HFFc6 (cell line): ENCODE measurements around the gene ATP6V1A. TPM values are rescaled to one million over a fixed set of nuclear protein-coding genes. Genes with fewer than 3 reads are reported as not detected.

Experiments used
- DNase-seq: peaks from one replicate; pipeline ENCODE4 v3.0.0-alpha.2; 2018
- H3K27ac Mint-ChIP-seq: 2 replicates; pipeline ENCODE4 v1.8.0; 2020; ENCODE audit warnings: mild to moderate bottlenecking, mixed read lengths
- H3K27me3 Mint-ChIP-seq: 2 replicates; pipeline ENCODE4 v1.8.0; 2021; ENCODE audit warnings: mild to moderate bottlenecking, moderate library complexity, mixed read lengths; ENCODE audit not compliant: insufficient read depth
- H3K36me3 Mint-ChIP-seq: 2 replicates; pipeline ENCODE4 v1.8.0; 2021; ENCODE audit warnings: low read depth, mixed read lengths
- H3K4me1 Mint-ChIP-seq: 2 replicates; pipeline ENCODE4 v1.8.0; 2020; ENCODE audit warnings: low read depth, mixed read lengths
- H3K4me3 Mint-ChIP-seq: 2 replicates; pipeline ENCODE4 v1.8.0; 2020; ENCODE audit warnings: mild to moderate bottlenecking, moderate library complexity, mixed read lengths
- H3K9me3 Mint-ChIP-seq: 2 replicates; pipeline ENCODE4 v1.8.0; 2020; ENCODE audit warnings: mild to moderate bottlenecking, mixed read lengths
- CTCF ChIP-seq: fragments of 200-600 bp; sonication (generic); IDR thresholded peaks from 2 replicates; pipeline ENCODE4 v1.5.0; 2021; ENCODE audit warnings: antibody characterized with exemption, mild to moderate bottlenecking
- total RNA-seq, 6 experiments: library from RNA; stranded (reverse); fragmentation: NEBNext Ultra II Directional; extraction: Animal tissue kit (Norgen Biotek cat#: 25700); gene quantifications; 2 replicates in 1 of 6; 3 replicates in 5 of 6; pipeline ENCODE4 v1.2.3, GENCODE V29; 2021

The ATP6V1A gene
- total RNA-seq, 6 experiments from 2014 or later, result 99.4 to 110 (median 101) TPM

GRCh38 chr3:113832477-113833164 lies 85.8 kb downstream of the ATP6V1A start:
- no peaks in the 10 kb centered on the region; the same call in 1 of the 2 replicates for H3K27me3 Mint-ChIP-seq
- H3K27ac Mint-ChIP-seq, result no peak overlapping the region
- H3K4me3 Mint-ChIP-seq, result no peak overlapping the region
- no peaks in the 10 kb centered on the region for H3K36me3 Mint-ChIP-seq
- DNase-seq, result no peak
- H3K4me1 Mint-ChIP-seq, result peaks cover 50% of the 10 kb centered on the region
- no peaks in the 10 kb centered on the region for H3K9me3 Mint-ChIP-seq
- no peak for TF ChIP-seq CTCF

GRCh38 chr3:113834983-113835382 lies 88.1 kb downstream of the ATP6V1A start:
- Mint-ChIP-seq H3K4me3 (no peak overlapping the region), H3K27ac (peak overlapping the region; percentile 11), H3K36me3 (no peaks in the 10 kb centered on the region), H3K4me1 (peaks cover 47% of the 10 kb centered on the region), H3K9me3 (no peaks in the 10 kb centered on the region), H3K27me3 (no peaks in the 10 kb centered on the region)
- DNase-seq, result no peak
- TF ChIP-seq CTCF, result no peak

- H3K4me1 Mint-ChIP-seq, result peaks cover 31% of the 10 kb centered on the region
- peak; percentile 83 for DNase-seq
- TF ChIP-seq CTCF, result peak; percentile 94
- peak within 1 kb of the TSS; percentile 83 for H3K27ac Mint-ChIP-seq
- no peaks in the 10 kb centered on the region for H3K9me3 Mint-ChIP-seq
- no peaks in the 10 kb centered on the region for H3K27me3 Mint-ChIP-seq
- H3K4me3 Mint-ChIP-seq, result peak within 1 kb of the TSS; percentile 92
- H3K36me3 Mint-ChIP-seq, result no peaks in the 10 kb centered on the region
Observed at GRCh38 chr3:113838631-113839209, 91.9 kb downstream of the ATP6V1A start, which contains the start of gene GRAMD1C. TSS of gene GRAMD1C (plus strand) at chr3:113838788. CDS start at chr3:113838910, 122 bp downstream.

- no peak for TF ChIP-seq CTCF
- H3K4me3 Mint-ChIP-seq, result peak overlapping the region; percentile 92
- H3K27ac Mint-ChIP-seq, result peak overlapping the region; percentile 83
- H3K27me3 Mint-ChIP-seq, result no peaks in the 10 kb centered on the region
- DNase-seq, result no peak
- peaks cover 31% of the 10 kb centered on the region for H3K4me1 Mint-ChIP-seq
- H3K36me3 Mint-ChIP-seq, result no peaks in the 10 kb centered on the region
- no peaks in the 10 kb centered on the region for H3K9me3 Mint-ChIP-seq
Observed at GRCh38 chr3:113839551-113839950, 92.7 kb downstream of the ATP6V1A start.

- Mint-ChIP-seq H3K4me1 (peaks cover 24% of the 10 kb centered on the region), H3K4me3 (no peak overlapping the region), H3K36me3 (no peaks in the 10 kb centered on the region), H3K27ac (no peak overlapping the region), H3K9me3 (no peaks in the 10 kb centered on the region), H3K27me3 (no peaks in the 10 kb centered on the region)
- DNase-seq, result peak; percentile 39
- TF ChIP-seq CTCF, result peak; percentile 87
Observed at GRCh38 chr3:113844622-113845222, 97.9 kb downstream of the ATP6V1A start.
